Muscle of arm (tissue), 12 donors: ENCODE results near the gene CFAP20DC. TPM values are rescaled to one million over a fixed set of nuclear protein-coding genes. Genes with fewer than 3 reads are reported as not detected.
"Not testable (repeated sequence)": the region's sequence is repeated elsewhere in the genome, so short reads cannot be mapped to it uniquely, and the experiment has no call there.

Experiments used
- DNase-seq: peaks from one replicate; pipeline ENCODE4 v3.0.0-alpha.2; 2013
- polyA plus RNA-seq, 12 donors: library from polyadenylated mRNA; unstranded; fragments of 120-200 nt; gene quantifications; one replicate each; pipeline ENCODE4 v1.2.1, GENCODE V29; 2013; ENCODE audit not compliant: insufficient read length in 12 of 12

CFAP20DC gene
- polyA plus RNA-seq, 12 donors, result 0.96 to 4.0 (median 1.7) TPM; not detected in 2

GRCh38 chr3:58743296-58743695, 306.5 kb downstream of the CFAP20DC start:
- no peak for DNase-seq

GRCh38 chr3:58742239-58742638, 307.6 kb downstream of the CFAP20DC start:
- no peak for DNase-seq

GRCh38 chr3:58737644-58738043, 312.2 kb downstream of the CFAP20DC start:
- no peak for DNase-seq

- no peak for DNase-seq
These were observed 318.2 kb downstream of the CFAP20DC start for GRCh38 chr3:58731673-58732072.

- no peak for DNase-seq
These were observed 321.1 kb downstream of the CFAP20DC start for GRCh38 chr3:58728723-58729122.

GRCh38 chr3:58725326-58725853, 324.4 kb downstream of the CFAP20DC start:
- DNase-seq, result no peak

GRCh38 chr3:58724336-58724735, 325.5 kb downstream of the CFAP20DC start:
- DNase-seq, result no peak

- DNase-seq, result no peak
These were observed 326.7 kb downstream of the CFAP20DC start for GRCh38 chr3:58723173-58723572.

- DNase-seq, result peak; percentile 5
These were observed 327.3 kb downstream of the CFAP20DC start for GRCh38 chr3:58722561-58722960.

GRCh38 chr3:58720526-58720925, 329.3 kb downstream of the CFAP20DC start:
- DNase-seq, result no peak

- no peak for DNase-seq
These were observed 330.1 kb downstream of the CFAP20DC start for GRCh38 chr3:58719684-58720083.

GRCh38 chr3:58713715-58714401, 336.0 kb downstream of the CFAP20DC start:
- no peak for DNase-seq

- DNase-seq, result no peak
These were observed 338.0 kb downstream of the CFAP20DC start for GRCh38 chr3:58711871-58712270.

GRCh38 chr3:58708983-58709382, 340.8 kb downstream of the CFAP20DC start:
- not testable (repeated sequence) for DNase-seq

- no peak for DNase-seq
These were observed 341.6 kb downstream of the CFAP20DC start for GRCh38 chr3:58708116-58708791.

- no peak for DNase-seq
These were observed 342.4 kb downstream of the CFAP20DC start for GRCh38 chr3:58707390-58707930.

- no peak for DNase-seq
These were observed 343.2 kb downstream of the CFAP20DC start for GRCh38 chr3:58706395-58707167.

- no peak for DNase-seq
These were observed 345.1 kb downstream of the CFAP20DC start for GRCh38 chr3:58704745-58705144.

GRCh38 chr3:58704304-58704703, 345.5 kb downstream of the CFAP20DC start:
- not testable (repeated sequence) for DNase-seq

GRCh38 chr3:58698246-58698645, 351.6 kb downstream of the CFAP20DC start:
- no peak for DNase-seq

GRCh38 chr3:58697561-58697960, 352.3 kb downstream of the CFAP20DC start:
- no peak for DNase-seq

GRCh38 chr3:58696813-58697212, 353.0 kb downstream of the CFAP20DC start:
- DNase-seq, result not testable (repeated sequence)
